ENCODE measurements around the gene KHDRBS2. TPM values are rescaled to one million over a fixed set of nuclear protein-coding genes. Genes with fewer than 3 reads are reported as not detected.
"Not testable (repeated sequence)": the region's sequence is repeated elsewhere in the genome, so short reads cannot be mapped to it uniquely, and the experiment has no call there.

KHDRBS2 gene
- polyA plus RNA-seq, 2 donors: 0.01 TPM; not detected in 1

DNA sequence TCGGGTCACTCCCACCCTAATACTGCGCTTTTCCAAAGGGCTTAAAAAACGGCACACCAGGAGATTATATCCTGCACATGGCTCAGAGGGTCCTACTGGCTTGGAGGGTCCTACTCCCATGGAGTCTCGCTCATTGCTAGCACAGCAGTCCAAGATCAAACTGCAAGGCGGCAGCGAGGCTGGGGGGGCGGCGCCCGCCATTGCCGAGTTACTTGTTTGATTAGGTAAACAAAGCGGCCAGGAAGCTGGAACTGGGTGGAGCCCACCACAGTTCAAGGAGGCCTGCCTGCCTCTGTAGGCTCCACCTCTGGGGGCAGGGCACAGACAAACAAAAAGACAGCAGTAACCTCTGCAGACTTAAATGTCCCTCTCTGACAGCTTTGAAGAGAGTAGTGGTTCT is 516.6 kb downstream of the KHDRBS2 start:
- not testable (repeated sequence) for H3K4me1 ChIP-seq (ENCODE audit: control insufficient read depth in 2 of 2, insufficient read depth in 2 of 2, low read length in 1 of 2); H3K36me3 ChIP-seq (ENCODE audit: control insufficient read depth in 2 of 2, insufficient read depth in 2 of 2, low read length in 1 of 2); H3K27ac ChIP-seq (ENCODE audit: low read depth in 2 of 2, low read length in 1 of 2); H3K27me3 ChIP-seq (ENCODE audit: control insufficient read depth in 1 of 2, insufficient read depth in 2 of 2, low read length in 2 of 2); H3K9me3 ChIP-seq (ENCODE audit: control insufficient read depth in 2 of 2, insufficient read depth in 1 of 2, low read depth in 1 of 2, low read length in 1 of 2); H3K4me3 ChIP-seq (ENCODE audit: low read depth in 1 of 2, low read length in 2 of 2)
- 92 to 93% methylated on average over 11 of the region's 11 CpGs for WGBS, 2 donors

DNA sequence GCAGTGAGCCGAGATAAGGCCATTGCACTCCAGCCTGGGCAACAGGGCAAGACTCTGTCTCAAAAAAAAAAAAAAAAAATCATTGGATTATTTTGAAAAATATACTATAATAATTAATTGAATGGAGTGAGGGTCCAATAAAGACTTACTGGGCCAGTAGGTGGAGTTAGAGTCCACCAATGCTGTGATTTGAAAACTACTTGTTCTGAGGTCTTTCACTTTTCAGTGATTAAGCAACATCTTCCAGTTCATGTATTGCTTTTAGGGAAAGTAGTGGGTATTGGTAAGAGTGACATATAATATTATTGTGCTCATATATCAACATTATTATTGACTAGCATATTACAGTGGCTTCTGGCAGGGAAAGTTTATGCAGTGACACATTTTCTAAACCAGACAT is 530.3 kb downstream of the KHDRBS2 start:
- Histone ChIP-seq H3K27me3 (ENCODE audit: control insufficient read depth in 1 of 2, insufficient read depth in 2 of 2, low read length in 2 of 2) (no peaks in the 10 kb centered on the region), H3K27ac (ENCODE audit: low read depth in 2 of 2, low read length in 1 of 2) (no peak overlapping the region), H3K4me3 (ENCODE audit: low read depth in 1 of 2, low read length in 2 of 2) (no peak overlapping the region), H3K36me3 (ENCODE audit: control insufficient read depth in 2 of 2, insufficient read depth in 2 of 2, low read length in 1 of 2) (no peaks in the 10 kb centered on the region), H3K9me3 (ENCODE audit: control insufficient read depth in 2 of 2, insufficient read depth in 1 of 2, low read depth in 1 of 2, low read length in 1 of 2) (no peaks in the 10 kb centered on the region), H3K4me1 (ENCODE audit: control insufficient read depth in 2 of 2, insufficient read depth in 2 of 2, low read length in 1 of 2) (no peaks in the 10 kb centered on the region)
- WGBS, 2 donors: 76% methylated on average over 1 of the region's 1 CpG

DNA sequence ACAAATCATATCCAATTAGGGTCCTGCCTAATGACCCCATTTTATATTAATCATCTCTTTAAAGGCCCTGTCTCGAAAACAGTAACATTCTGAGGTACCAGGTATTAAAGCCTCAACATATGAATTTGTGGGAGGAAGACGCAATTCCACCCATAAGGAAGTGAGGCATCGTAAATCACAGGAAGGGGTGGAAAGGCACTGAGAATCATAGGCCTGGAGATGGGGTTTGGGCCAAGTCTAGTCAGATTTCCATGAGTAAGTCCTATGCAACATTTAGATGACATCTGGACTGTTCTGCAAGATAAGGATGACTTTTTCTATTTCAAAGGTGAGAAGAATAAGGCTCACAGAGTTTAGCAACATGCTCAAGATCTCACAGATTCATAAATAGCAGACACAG is 534.0 kb downstream of the KHDRBS2 start:
- 70 to 72% methylated on average over 3 of the region's 3 CpGs for WGBS, 2 donors

DNA sequence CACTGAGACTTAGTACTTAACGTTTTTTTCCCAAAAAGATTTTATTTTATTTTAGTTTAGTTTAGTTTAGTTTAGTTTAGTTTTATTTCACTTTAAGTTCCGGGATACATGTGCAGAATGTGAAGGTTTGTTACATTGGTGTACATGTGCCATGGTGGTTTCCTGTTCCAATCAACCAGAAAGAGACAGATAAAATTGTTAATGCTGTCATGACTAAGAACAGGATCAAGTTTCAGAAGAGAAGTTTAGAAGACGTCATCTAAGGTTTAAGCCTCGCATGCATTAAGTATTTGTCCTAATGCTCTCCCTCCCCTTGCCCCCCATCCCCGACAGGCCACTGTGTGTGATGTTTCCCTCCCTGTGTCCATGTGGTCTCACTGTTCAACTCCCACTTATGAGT is 540.0 kb downstream of the KHDRBS2 start:
- Histone ChIP-seq H3K36me3 (ENCODE audit: control insufficient read depth in 2 of 2, insufficient read depth in 2 of 2, low read length in 1 of 2) (no peaks in the 10 kb centered on the region), H3K27me3 (ENCODE audit: control insufficient read depth in 1 of 2, insufficient read depth in 2 of 2, low read length in 2 of 2) (no peaks in the 10 kb centered on the region), H3K4me3 (ENCODE audit: low read depth in 1 of 2, low read length in 2 of 2) (no peak overlapping the region), H3K4me1 (ENCODE audit: control insufficient read depth in 2 of 2, insufficient read depth in 2 of 2, low read length in 1 of 2) (no peaks in the 10 kb centered on the region), H3K9me3 (ENCODE audit: control insufficient read depth in 2 of 2, insufficient read depth in 1 of 2, low read depth in 1 of 2, low read length in 1 of 2) (no peaks in the 10 kb centered on the region), H3K27ac (ENCODE audit: low read depth in 2 of 2, low read length in 1 of 2) (no peak overlapping the region)
- 77 to 82% methylated on average over 5 of the region's 5 CpGs for WGBS, 2 donors

More for the DNA sequence above, 534.0 kb downstream of the KHDRBS2 start:
- Histone ChIP-seq H3K4me3 (ENCODE audit: low read depth in 1 of 2, low read length in 2 of 2) (no peak overlapping the region), H3K27ac (ENCODE audit: low read depth in 2 of 2, low read length in 1 of 2) (no peak overlapping the region), H3K9me3 (ENCODE audit: control insufficient read depth in 2 of 2, insufficient read depth in 1 of 2, low read depth in 1 of 2, low read length in 1 of 2) (no peaks in the 10 kb centered on the region), H3K36me3 (ENCODE audit: control insufficient read depth in 2 of 2, insufficient read depth in 2 of 2, low read length in 1 of 2) (no peaks in the 10 kb centered on the region), H3K4me1 (ENCODE audit: control insufficient read depth in 2 of 2, insufficient read depth in 2 of 2, low read length in 1 of 2) (no peaks in the 10 kb centered on the region), H3K27me3 (ENCODE audit: control insufficient read depth in 1 of 2, insufficient read depth in 2 of 2, low read length in 2 of 2) (no peaks in the 10 kb centered on the region)

DNA sequence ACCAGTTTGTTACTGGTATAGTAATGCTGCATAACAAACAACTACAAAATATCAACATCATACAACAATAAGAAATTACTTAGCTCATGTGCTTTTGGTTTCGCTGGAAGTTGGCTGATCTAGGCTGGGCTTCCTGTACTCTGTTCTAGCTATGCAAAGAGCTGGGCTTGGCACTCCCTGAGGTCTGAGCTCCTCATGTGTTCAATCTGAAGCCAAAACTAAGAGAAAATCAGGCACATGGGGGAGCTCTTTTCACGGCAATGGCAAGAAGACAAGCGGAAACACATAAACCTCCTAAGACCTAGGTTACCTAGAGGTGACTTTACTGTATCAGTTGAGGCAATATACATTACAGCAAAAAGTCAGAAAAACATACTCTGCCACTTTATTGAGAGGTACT is 574.2 kb downstream of the KHDRBS2 start:
- H3K27ac ChIP-seq (ENCODE audit: low read depth in 2 of 2, low read length in 1 of 2): no peak overlapping the region
- H3K27me3 ChIP-seq (ENCODE audit: control insufficient read depth in 1 of 2, insufficient read depth in 2 of 2, low read length in 2 of 2): no peaks in the 10 kb centered on the region
- no peak overlapping the region for H3K4me3 ChIP-seq (ENCODE audit: low read depth in 1 of 2, low read length in 2 of 2)
- 82 to 93% methylated on average over 3 of the region's 3 CpGs for WGBS, 2 donors
- H3K9me3 ChIP-seq (ENCODE audit: control insufficient read depth in 2 of 2, insufficient read depth in 1 of 2, low read depth in 1 of 2, low read length in 1 of 2): peaks cover 0 to 2% of the 10 kb centered on the region in 2 donors
- no peaks in the 10 kb centered on the region for H3K4me1 ChIP-seq (ENCODE audit: control insufficient read depth in 2 of 2, insufficient read depth in 2 of 2, low read length in 1 of 2)
- no peaks in the 10 kb centered on the region for H3K36me3 ChIP-seq (ENCODE audit: control insufficient read depth in 2 of 2, insufficient read depth in 2 of 2, low read length in 1 of 2)

DNA sequence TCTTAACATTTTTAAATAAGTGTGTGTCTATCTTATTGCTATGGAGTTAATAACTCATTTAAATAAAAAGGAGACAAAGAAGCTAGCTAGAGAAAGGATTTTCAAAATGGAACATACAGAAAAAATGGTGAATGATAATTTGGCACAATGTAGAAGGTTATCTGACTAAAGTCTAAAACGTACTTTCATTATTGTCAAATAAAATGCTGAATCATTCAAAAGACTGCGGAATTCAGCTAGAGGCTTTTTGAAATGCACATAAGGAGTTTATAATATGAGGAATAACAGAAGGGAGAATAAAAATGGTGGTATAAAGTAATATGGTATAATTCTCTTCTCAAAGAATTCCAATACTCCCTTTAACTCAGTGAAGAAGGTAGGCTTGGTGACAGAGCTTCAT is 597.9 kb downstream of the KHDRBS2 start:
- Histone ChIP-seq H3K9me3 (ENCODE audit: control insufficient read depth in 2 of 2, insufficient read depth in 1 of 2, low read depth in 1 of 2, low read length in 1 of 2) (no peaks in the 10 kb centered on the region), H3K4me3 (ENCODE audit: low read depth in 1 of 2, low read length in 2 of 2) (no peak overlapping the region), H3K4me1 (ENCODE audit: control insufficient read depth in 2 of 2, insufficient read depth in 2 of 2, low read length in 1 of 2) (no peaks in the 10 kb centered on the region), H3K27ac (ENCODE audit: low read depth in 2 of 2, low read length in 1 of 2) (no peak overlapping the region), H3K27me3 (ENCODE audit: control insufficient read depth in 1 of 2, insufficient read depth in 2 of 2, low read length in 2 of 2) (no peaks in the 10 kb centered on the region), H3K36me3 (ENCODE audit: control insufficient read depth in 2 of 2, insufficient read depth in 2 of 2, low read length in 1 of 2) (no peaks in the 10 kb centered on the region)
- 85 to 93% methylated on average over 2 of the region's 2 CpGs for WGBS, 2 donors

DNA sequence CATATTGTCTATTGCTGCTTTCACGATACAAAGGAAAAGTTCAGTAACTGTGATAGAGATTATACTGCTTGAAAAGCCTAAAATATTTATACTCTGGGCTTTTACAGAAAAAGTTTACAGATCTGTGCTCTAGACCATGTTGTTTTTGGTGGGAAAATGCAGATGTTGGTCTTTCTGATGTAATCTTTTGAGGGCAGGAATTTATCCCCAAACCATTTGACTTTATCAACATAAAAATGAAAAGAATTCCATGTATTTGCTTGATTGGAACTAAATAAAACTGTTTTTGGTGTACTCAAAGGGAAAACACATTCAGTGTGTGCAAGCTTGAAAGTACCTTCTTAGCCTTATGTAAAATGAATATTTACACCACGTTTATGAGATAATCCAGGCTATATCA is 603.5 kb downstream of the KHDRBS2 start:
- Histone ChIP-seq H3K36me3 (ENCODE audit: control insufficient read depth in 2 of 2, insufficient read depth in 2 of 2, low read length in 1 of 2) (no peaks in the 10 kb centered on the region), H3K9me3 (ENCODE audit: control insufficient read depth in 2 of 2, insufficient read depth in 1 of 2, low read depth in 1 of 2, low read length in 1 of 2) (no peaks in the 10 kb centered on the region), H3K27ac (ENCODE audit: low read depth in 2 of 2, low read length in 1 of 2) (no peak overlapping the region), H3K4me3 (ENCODE audit: low read depth in 1 of 2, low read length in 2 of 2) (no peak overlapping the region), H3K27me3 (ENCODE audit: control insufficient read depth in 1 of 2, insufficient read depth in 2 of 2, low read length in 2 of 2) (no peaks in the 10 kb centered on the region), H3K4me1 (ENCODE audit: control insufficient read depth in 2 of 2, insufficient read depth in 2 of 2, low read length in 1 of 2) (no peaks in the 10 kb centered on the region)
- WGBS, 2 donors: 23 to 25% methylated on average over 2 of the region's 2 CpGs

DNA sequence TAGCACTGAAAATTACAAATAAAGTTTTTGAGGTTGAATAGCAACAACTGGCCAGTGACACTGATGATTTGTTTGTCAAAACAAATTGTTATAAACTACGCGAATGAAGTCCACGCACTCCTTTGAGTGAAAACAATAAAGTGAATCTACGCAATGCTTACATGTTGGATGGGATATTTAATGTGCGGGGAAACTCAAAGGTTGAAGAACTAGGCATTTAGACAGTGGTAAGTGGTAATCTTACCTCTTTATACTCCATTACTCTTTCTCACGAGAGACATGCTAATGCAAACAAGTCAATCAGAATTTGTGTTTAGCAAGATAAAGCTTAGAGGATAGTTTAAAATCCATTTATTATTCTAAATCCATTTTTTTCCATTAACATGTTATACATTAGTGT is 606.4 kb downstream of the KHDRBS2 start:
- Histone ChIP-seq H3K4me1 (ENCODE audit: control insufficient read depth in 2 of 2, insufficient read depth in 2 of 2, low read length in 1 of 2) (no peaks in the 10 kb centered on the region), H3K27ac (ENCODE audit: low read depth in 2 of 2, low read length in 1 of 2) (no peak overlapping the region), H3K9me3 (ENCODE audit: control insufficient read depth in 2 of 2, insufficient read depth in 1 of 2, low read depth in 1 of 2, low read length in 1 of 2) (no peaks in the 10 kb centered on the region), H3K36me3 (ENCODE audit: control insufficient read depth in 2 of 2, insufficient read depth in 2 of 2, low read length in 1 of 2) (no peaks in the 10 kb centered on the region), H3K4me3 (ENCODE audit: low read depth in 1 of 2, low read length in 2 of 2) (no peak overlapping the region), H3K27me3 (ENCODE audit: control insufficient read depth in 1 of 2, insufficient read depth in 2 of 2, low read length in 2 of 2) (no peaks in the 10 kb centered on the region)
- 60 to 65% methylated on average over 6 of the region's 6 CpGs for WGBS, 2 donors

DNA sequence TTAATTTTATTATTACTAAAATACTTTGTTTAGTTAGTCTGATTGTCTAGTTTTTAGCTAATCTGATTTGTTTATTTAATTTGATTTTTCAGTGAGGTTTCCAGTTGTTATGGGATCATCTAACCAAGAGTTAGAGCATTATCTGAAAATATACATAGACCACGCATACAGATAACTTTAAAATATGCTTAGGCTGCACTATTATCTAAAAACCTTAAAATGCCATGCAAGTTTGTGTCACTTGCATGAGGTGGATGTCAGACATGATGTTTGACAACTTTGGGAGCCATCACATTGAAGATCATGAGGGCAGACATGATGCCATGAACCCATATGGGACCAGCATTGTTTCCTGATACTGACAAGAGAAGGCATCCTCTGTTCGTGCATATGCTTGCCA is 610.3 kb downstream of the KHDRBS2 start:
- Histone ChIP-seq H3K4me3 (ENCODE audit: low read depth in 1 of 2, low read length in 2 of 2) (no peak overlapping the region), H3K4me1 (ENCODE audit: control insufficient read depth in 2 of 2, insufficient read depth in 2 of 2, low read length in 1 of 2) (no peaks in the 10 kb centered on the region), H3K27ac (ENCODE audit: low read depth in 2 of 2, low read length in 1 of 2) (no peak overlapping the region), H3K36me3 (ENCODE audit: control insufficient read depth in 2 of 2, insufficient read depth in 2 of 2, low read length in 1 of 2) (no peaks in the 10 kb centered on the region), H3K9me3 (ENCODE audit: control insufficient read depth in 2 of 2, insufficient read depth in 1 of 2, low read depth in 1 of 2, low read length in 1 of 2) (no peaks in the 10 kb centered on the region), H3K27me3 (ENCODE audit: control insufficient read depth in 1 of 2, insufficient read depth in 2 of 2, low read length in 2 of 2) (no peaks in the 10 kb centered on the region)
- 74 to 84% methylated on average over 2 of the region's 2 CpGs for WGBS, 2 donors

DNA sequence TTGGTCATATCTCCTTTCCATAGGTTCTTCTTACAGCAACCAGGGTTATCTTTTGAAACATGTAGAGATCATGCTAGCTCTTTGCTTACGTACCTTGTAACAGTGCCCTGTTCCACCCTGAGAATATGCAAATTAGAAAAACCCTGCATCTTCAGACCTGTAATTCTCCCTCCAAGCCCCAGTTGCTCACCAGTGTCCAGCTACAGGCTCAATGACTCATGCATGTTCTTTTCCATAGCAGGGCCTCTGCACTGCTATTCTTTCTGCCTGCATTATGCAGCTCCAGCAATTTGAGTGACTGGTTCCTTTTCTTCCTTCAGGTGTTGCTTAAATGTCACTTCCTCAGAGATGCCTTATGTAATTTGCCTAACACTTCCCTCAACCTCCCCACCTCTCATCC is 636.2 kb downstream of the KHDRBS2 start:
- Histone ChIP-seq H3K4me1 (ENCODE audit: control insufficient read depth in 2 of 2, insufficient read depth in 2 of 2, low read length in 1 of 2) (no peaks in the 10 kb centered on the region), H3K9me3 (ENCODE audit: control insufficient read depth in 2 of 2, insufficient read depth in 1 of 2, low read depth in 1 of 2, low read length in 1 of 2) (peaks cover 2% of the 10 kb centered on the region in 2 donors), H3K4me3 (ENCODE audit: low read depth in 1 of 2, low read length in 2 of 2) (no peak overlapping the region), H3K27me3 (ENCODE audit: control insufficient read depth in 1 of 2, insufficient read depth in 2 of 2, low read length in 2 of 2) (no peaks in the 10 kb centered on the region), H3K36me3 (ENCODE audit: control insufficient read depth in 2 of 2, insufficient read depth in 2 of 2, low read length in 1 of 2) (no peaks in the 10 kb centered on the region), H3K27ac (ENCODE audit: low read depth in 2 of 2, low read length in 1 of 2) (no peak overlapping the region)
- 89 to 92% methylated on average over 1 of the region's 1 CpG for WGBS, 2 donors
